HG03575 (cell line): ENCODE results near the gene CDKL4.

Source experiments
- ATAC-seq: cut with Tn5 transposase; IDR thresholded peaks from one replicate; pipeline ENCODE4 v1.9.1; 2021; ENCODE audit not compliant: unreplicated experiment, insufficient number of reproducible peaks, low FRiP score; ENCODE audit errors: extremely low read depth

CDKL4 gene

DNA sequence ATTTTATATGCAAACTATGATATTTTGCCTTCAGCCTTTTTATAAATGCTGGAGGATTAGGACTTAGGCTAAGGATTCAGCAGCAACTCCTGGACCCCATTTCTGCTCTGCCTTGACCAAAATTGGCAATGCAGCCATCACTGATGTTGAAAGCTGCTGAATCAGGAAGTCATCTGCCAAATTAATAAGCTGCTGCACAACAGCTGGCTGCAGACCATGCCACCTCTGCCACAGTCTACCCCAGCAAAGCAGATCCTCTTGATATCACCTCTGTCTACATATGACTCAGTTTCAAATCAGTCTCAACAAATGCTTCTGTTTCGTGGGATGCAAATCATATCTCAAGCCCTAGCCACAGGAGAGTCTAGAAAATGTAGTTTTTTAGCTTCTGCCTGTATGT is 115.8 kb downstream of the CDKL4 start:
- peak; percentile 50 for ATAC-seq
